Fibroblast of lung (primary cell): Measurements from ENCODE around the gene TEX261. TPM values are rescaled to one million over a fixed set of nuclear protein-coding genes. Genes with fewer than 3 reads are reported as not detected.

Experiments used
- DNase-seq, 2 donors: peaks; one replicate each; pipeline versions ENCODE4 v3.0.0 to v3.0.0-alpha.2; 2010; ENCODE audit warnings: low read depth in 2 of 2
- H2AFZ ChIP-seq: 2 replicates; pipeline ENCODE4 v1.5.1; 2012; ENCODE audit warnings: low read length, control low read depth, inconsistent platforms
- H3K27ac ChIP-seq: 2 replicates; pipeline ENCODE4 v1.5.1; 2011; ENCODE audit warnings: low read length, control low read depth; ENCODE audit not compliant: insufficient read depth
- H3K27me3 ChIP-seq: 2 replicates; pipeline ENCODE4 v1.5.1; 2011; ENCODE audit warnings: mild to moderate bottlenecking, low read length; ENCODE audit not compliant: control insufficient read depth, insufficient read depth
- H3K36me3 ChIP-seq: 2 replicates; pipeline ENCODE4 v1.5.1; 2011; ENCODE audit warnings: low read length; ENCODE audit not compliant: control insufficient read depth, insufficient read depth
- H3K4me1 ChIP-seq: 2 replicates; pipeline ENCODE4 v1.5.1; 2011; ENCODE audit warnings: low read length; ENCODE audit not compliant: control insufficient read depth, insufficient read depth; ENCODE audit errors: extremely low read depth
- H3K4me2 ChIP-seq: 2 replicates; pipeline ENCODE4 v1.5.1; 2011; ENCODE audit warnings: low read length, control low read depth; ENCODE audit not compliant: insufficient read depth; ENCODE audit errors: extremely low read depth
- H3K4me3 ChIP-seq, 4 experiments: fragments of 200-600 bp in 1 of 4; sonication (generic) in 1 of 4; replicated peaks in 1 of 4; 2 replicates each; pipeline ENCODE4 v1.5.1; 2011 to 2016; ENCODE audit warnings: low read length in 4 of 4, low read depth in 3 of 4, mild to moderate bottlenecking in 3 of 4, control low read depth in 2 of 4, inconsistent platforms in 1 of 4, mixed read lengths in 1 of 4; ENCODE audit not compliant: insufficient read depth in 1 of 4; ENCODE audit errors: control extremely low read depth in 1 of 4
- H3K79me2 ChIP-seq: 2 replicates; pipeline ENCODE4 v1.5.1; 2012; ENCODE audit warnings: mild to moderate bottlenecking, low read length, inconsistent platforms; ENCODE audit not compliant: control insufficient read depth, insufficient read depth
- H3K9ac ChIP-seq: 2 replicates; pipeline ENCODE4 v1.5.1; 2011; ENCODE audit warnings: mild to moderate bottlenecking, low read length, control low read depth; ENCODE audit not compliant: insufficient read depth
- H3K9me3 ChIP-seq: 2 replicates; pipeline ENCODE4 v1.5.1; 2012; ENCODE audit warnings: low read depth, low read length; ENCODE audit not compliant: control insufficient read depth, insufficient read depth
- H4K20me1 ChIP-seq: 2 replicates; pipeline ENCODE4 v1.5.1; 2011; ENCODE audit warnings: low read length; ENCODE audit not compliant: control insufficient read depth, insufficient read depth; ENCODE audit errors: extremely low read depth
- EZH2 ChIP-seq: IDR thresholded peaks from 2 replicates; pipeline ENCODE4 v1.5.1; 2012; ENCODE audit warnings: low read length, control low read depth, mild to moderate bottlenecking; ENCODE audit errors: missing control alignments
- polyA plus RNA-seq, 2 donors: library from polyadenylated mRNA; depleted of rRNA in 1 of 2; stranded (reverse) in 1 of 2; unstranded in 1 of 2; fragments of >200 nt; gene quantifications; 2 replicates each; pipeline ENCODE4 v1.2.1, GENCODE V29; 2011 to 2012; ENCODE audit warnings: missing spikeins in 1 of 2
- total RNA-seq: library from RNA; depleted of rRNA; stranded (reverse); fragments of >200 nt; gene quantifications from 2 replicates; pipeline ENCODE4 v1.2.1, GENCODE V29; 2014
- TF ChIP-seq, protein P1 (sequence below), 2 donors: IDR thresholded peaks in 1 of 2; conservative IDR thresholded peaks in 1 of 2; 1 replicate in 1 of 2; 2 replicates in 1 of 2; pipeline ENCODE4 v1.5.1; 2011 to 2012; ENCODE audit warnings: low read length in 2 of 2, control low read depth in 1 of 2, inconsistent platforms in 1 of 2, low read depth in 1 of 2, mild to moderate bottlenecking in 1 of 2

TEX261 gene
- total and polyA plus RNA-seq, 2 donors (not counting 1 experiment from before 2014, with no cell fraction given), result 33.0 to 72.6 TPM

DNA sequence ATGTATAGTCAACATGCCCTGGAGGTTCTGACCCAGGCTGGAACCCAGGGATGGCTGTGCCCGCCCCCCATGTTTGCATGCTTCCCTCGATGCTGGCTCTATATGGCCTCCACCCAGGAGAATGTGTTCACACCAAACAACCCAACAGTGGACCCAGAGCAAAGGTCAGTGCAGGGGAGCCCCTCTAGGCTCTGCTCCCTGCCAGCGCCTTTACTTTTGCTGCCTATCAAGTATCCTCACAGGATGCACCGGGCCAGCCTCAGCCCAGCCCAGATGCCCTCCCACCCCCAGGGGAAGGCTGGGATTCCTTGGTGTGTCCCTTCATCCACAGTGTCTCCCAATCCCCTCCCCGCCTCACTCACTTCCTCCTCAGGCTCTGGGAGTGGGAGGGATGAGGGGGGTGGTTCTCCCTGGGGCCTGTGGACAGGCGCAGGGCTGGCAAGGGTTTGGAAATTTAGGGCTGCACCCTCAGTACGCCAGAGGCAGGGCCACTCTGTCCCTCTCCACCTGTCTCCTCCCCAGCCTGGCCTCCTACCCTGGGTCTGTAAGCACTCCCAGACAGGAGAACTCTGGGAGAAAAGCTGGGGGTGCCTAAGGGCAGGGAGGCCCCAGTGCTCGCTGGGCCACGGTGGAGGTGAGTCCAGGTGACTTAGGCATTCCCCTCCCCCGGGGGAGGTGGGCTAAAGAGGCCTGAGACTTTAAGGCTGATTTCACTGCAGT is 56.6 kb downstream of the TEX261 start:
- no peaks in the 10 kb centered on the region for H3K27me3 ChIP-seq
- DNase-seq, result no peak

DNA sequence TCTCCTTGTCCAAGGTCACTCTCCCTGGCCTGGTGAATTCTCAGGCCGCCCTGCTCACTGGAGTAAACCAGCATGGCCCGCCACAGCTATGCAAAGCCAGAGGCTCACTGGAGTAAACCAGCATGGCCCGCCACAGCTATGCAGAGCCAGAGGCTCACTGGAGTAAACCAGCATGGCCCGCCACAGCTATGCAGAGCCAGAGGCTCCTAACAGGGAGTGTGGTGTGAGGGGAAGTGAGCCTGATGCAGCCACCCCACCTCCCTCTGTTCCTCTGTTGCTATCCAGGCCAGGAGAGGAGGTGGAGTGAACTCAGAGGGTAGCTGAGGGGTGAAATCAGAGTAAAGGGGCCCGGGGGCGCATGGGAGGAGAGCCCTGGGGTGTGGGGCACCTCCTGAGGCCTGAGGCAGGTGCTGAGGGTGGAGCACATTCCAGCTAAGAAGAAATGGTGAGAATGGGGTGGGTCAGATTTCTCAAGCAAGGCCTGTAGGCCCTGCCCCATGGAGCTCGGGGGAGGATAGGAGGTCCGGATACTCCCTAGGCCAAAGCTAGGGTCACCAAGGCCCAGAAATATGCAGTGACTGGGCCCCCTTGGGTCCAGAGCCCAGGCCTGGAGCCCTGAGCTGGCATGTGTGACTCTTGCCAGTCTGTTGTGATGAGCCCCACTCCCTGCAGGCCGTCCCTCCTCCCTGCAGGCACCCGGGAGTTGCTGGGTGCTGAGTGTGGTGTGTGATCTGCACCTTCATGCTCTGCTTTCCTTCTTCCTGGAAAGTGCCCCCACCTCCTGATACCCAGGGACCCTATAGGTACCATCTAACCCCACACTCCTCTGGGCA is 57.5 kb downstream of the TEX261 start:
- no peaks in the 10 kb centered on the region for H4K20me1 ChIP-seq
- no peak overlapping the region for H3K27ac ChIP-seq
- H3K4me3 ChIP-seq, result no peak overlapping the region
- no peak overlapping the region for H3K4me2 ChIP-seq
- no peaks in the 10 kb centered on the region for H3K4me1 ChIP-seq
- H3K27me3 ChIP-seq, result no peaks in the 10 kb centered on the region
- no peaks in the 10 kb centered on the region for H3K79me2 ChIP-seq
- no peak overlapping the region for H2AFZ ChIP-seq
- H3K9me3 ChIP-seq, result no peaks in the 10 kb centered on the region
- TF ChIP-seq, protein P1, sequence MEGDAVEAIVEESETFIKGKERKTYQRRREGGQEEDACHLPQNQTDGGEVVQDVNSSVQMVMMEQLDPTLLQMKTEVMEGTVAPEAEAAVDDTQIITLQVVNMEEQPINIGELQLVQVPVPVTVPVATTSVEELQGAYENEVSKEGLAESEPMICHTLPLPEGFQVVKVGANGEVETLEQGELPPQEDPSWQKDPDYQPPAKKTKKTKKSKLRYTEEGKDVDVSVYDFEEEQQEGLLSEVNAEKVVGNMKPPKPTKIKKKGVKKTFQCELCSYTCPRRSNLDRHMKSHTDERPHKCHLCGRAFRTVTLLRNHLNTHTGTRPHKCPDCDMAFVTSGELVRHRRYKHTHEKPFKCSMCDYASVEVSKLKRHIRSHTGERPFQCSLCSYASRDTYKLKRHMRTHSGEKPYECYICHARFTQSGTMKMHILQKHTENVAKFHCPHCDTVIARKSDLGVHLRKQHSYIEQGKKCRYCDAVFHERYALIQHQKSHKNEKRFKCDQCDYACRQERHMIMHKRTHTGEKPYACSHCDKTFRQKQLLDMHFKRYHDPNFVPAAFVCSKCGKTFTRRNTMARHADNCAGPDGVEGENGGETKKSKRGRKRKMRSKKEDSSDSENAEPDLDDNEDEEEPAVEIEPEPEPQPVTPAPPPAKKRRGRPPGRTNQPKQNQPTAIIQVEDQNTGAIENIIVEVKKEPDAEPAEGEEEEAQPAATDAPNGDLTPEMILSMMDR (conservative IDR thresholded peaks at IDR 0.05 in 1 of 2, IDR thresholded peaks at IDR 0.05 in 1 of 2; ENCODE audit: low read depth in 1 of 2, low read length in 2 of 2), result no peak
- no peak for TF ChIP-seq EZH2
- DNase-seq, result peak in 1 of 2 donors; percentile 8
- H3K36me3 ChIP-seq, result no peaks in the 10 kb centered on the region
- no peak overlapping the region for H3K9ac ChIP-seq

More for the DNA sequence above, 56.6 kb downstream of the TEX261 start:
- no peak for TF ChIP-seq EZH2
- H3K9ac ChIP-seq, result no peak overlapping the region
- H4K20me1 ChIP-seq, result no peaks in the 10 kb centered on the region
- H3K4me2 ChIP-seq, result no peak overlapping the region
- H3K4me1 ChIP-seq, result no peaks in the 10 kb centered on the region
- no peaks in the 10 kb centered on the region for H3K36me3 ChIP-seq
- no peak overlapping the region for H2AFZ ChIP-seq
- no peak overlapping the region for H3K4me3 ChIP-seq
- no peaks in the 10 kb centered on the region for H3K79me2 ChIP-seq
- no peak overlapping the region for H3K27ac ChIP-seq
- no peaks in the 10 kb centered on the region for H3K9me3 ChIP-seq

DNA sequence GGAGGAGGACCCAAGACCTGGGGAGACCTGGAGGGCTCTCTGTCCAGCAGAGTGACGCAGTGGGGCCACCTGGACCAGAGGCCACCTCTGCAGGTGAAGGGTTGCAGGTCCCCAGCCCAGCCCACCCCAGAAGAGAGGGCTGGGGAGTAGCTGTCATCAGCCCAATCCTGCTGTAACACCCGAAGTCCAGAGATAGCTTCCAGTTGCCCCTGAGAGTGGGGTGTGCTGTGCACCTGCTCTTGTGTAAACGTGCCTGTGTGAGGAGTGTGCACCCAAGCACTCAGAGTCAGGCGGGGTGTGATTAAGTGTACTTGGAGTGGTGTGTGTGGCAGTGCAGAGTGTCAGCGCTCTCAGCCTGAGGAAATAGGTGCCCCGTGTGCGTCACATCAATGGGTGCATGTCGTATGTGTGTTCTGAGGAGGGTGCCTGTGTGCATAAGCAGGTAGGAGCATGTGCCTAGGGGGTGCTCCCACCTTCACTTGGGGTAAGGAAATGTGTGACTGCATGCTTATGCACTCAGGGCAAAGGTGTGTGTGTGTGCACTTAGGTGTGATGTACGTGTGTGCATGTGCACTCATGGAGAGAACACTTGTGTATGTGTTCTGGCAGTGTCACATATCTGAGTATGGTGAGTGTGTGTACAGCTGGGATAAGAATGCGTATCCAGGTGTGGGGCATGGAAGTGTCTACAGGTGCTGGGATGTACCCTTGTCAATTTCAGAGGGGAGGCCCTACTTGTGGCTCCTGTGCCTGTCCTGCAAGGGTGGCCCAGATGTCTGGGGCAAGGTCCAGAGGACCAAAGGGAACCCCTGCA is 58.3 kb downstream of the TEX261 start:
- no peak for DNase-seq
- no peaks in the 10 kb centered on the region for H3K36me3 ChIP-seq
- no peaks in the 10 kb centered on the region for H3K9me3 ChIP-seq
- no peak overlapping the region for H3K4me2 ChIP-seq
- no peak overlapping the region for H3K4me3 ChIP-seq
- H3K4me1 ChIP-seq, result no peaks in the 10 kb centered on the region
- no peak overlapping the region for H3K9ac ChIP-seq
- TF ChIP-seq EZH2, result no peak
- TF ChIP-seq, protein P1 (conservative IDR thresholded peaks at IDR 0.05 in 1 of 2, IDR thresholded peaks at IDR 0.05 in 1 of 2; ENCODE audit: low read depth in 1 of 2, low read length in 2 of 2), result no peak
- no peaks in the 10 kb centered on the region for H3K27me3 ChIP-seq
- H3K79me2 ChIP-seq, result no peaks in the 10 kb centered on the region
- no peaks in the 10 kb centered on the region for H4K20me1 ChIP-seq
- no peak overlapping the region for H2AFZ ChIP-seq
- no peak overlapping the region for H3K27ac ChIP-seq

Other genes starting within 250 kb of the TEX261 start
- gene ADD2, start 226.7 kb downstream of the TEX261 start, total RNA-seq, result 2.5 and 2.6 TPM in 2 replicates
- gene ADD2, start 226.7 kb downstream of the TEX261 start, polyA plus RNA-seq, result 0.22 and 2.5 TPM in 2 replicates
- not detected in 2 replicates for gene FIGLA, start 204.2 kb downstream of the TEX261 start, total RNA-seq
- not detected in 2 replicates for gene FIGLA, start 204.2 kb downstream of the TEX261 start, polyA plus RNA-seq
- gene CLEC4F, start 174.3 kb downstream of the TEX261 start, total RNA-seq, result not detected in 2 replicates
- not detected in 2 replicates for gene CLEC4F, start 174.3 kb downstream of the TEX261 start, polyA plus RNA-seq
- not detected in 2 replicates for gene CD207, start 159.1 kb downstream of the TEX261 start, total RNA-seq
- 0.03 TPM in 1 of 2 replicates, not detected in the other for gene CD207, start 159.1 kb downstream of the TEX261 start, polyA plus RNA-seq
- gene VAX2, start 94.3 kb downstream of the TEX261 start, total RNA-seq, result 1.8 and 2.0 TPM in 2 replicates
- gene VAX2, start 94.3 kb downstream of the TEX261 start, polyA plus RNA-seq, result 0.85 and 0.94 TPM in 2 replicates
- gene ATP6V1B1, start 59.0 kb downstream of the TEX261 start, total RNA-seq, result 0.77 and 2.1 TPM in 2 replicates
- 0.85 and 1.0 TPM in 2 replicates for gene ATP6V1B1, start 59.0 kb downstream of the TEX261 start, polyA plus RNA-seq
- 0.26 and 1.3 TPM in 2 replicates for gene ANKRD53, start 16.2 kb downstream of the TEX261 start, total RNA-seq
- gene ANKRD53, start 16.2 kb downstream of the TEX261 start, polyA plus RNA-seq, result 0.58 and 2.0 TPM in 2 replicates
- gene NAGK, start 73.8 kb upstream of the TEX261 start, total RNA-seq, result 46.5 and 50.4 TPM in 2 replicates
- 121 and 136 TPM in 2 replicates for gene NAGK, start 73.8 kb upstream of the TEX261 start, polyA plus RNA-seq
- gene MCEE, start 135.4 kb upstream of the TEX261 start, total RNA-seq, result 13.4 and 18.8 TPM in 2 replicates
- 10.3 and 18.8 TPM in 2 replicates for gene MCEE, start 135.4 kb upstream of the TEX261 start, polyA plus RNA-seq
- 14.7 and 19.3 TPM in 2 replicates for gene MPHOSPH10, start 135.8 kb upstream of the TEX261 start, total RNA-seq
- gene MPHOSPH10, start 135.8 kb upstream of the TEX261 start, polyA plus RNA-seq, result 23.8 and 26.2 TPM in 2 replicates
- 1.2 and 1.5 TPM in 2 replicates for gene PAIP2B, start 232.2 kb upstream of the TEX261 start, total RNA-seq
- 0.16 and 0.22 TPM in 2 replicates for gene PAIP2B, start 232.2 kb upstream of the TEX261 start, polyA plus RNA-seq